ENCODE data around the gene OR6A2. TPM values are rescaled to one million over a fixed set of nuclear protein-coding genes. Genes with fewer than 3 reads are reported as not detected.

OR6A2 gene
- total RNA-seq, result under 1 TPM; 0.16 to 0.38 TPM

- no peaks in the 10 kb centered on the region for H3K27me3 Mint-ChIP-seq
- no peak for ATAC-seq
- H3K9me3 Mint-ChIP-seq, result peaks cover 11% of the 10 kb centered on the region
- no peak within 1 kb of the TSS for H3K4me3 Mint-ChIP-seq
- CTCF ChIA-PET, result interaction anchor here (0.9 kb wide), 1 partner anchor 13 kb away, joined by 4 read pairs; no protein-coding TSS in a partner anchor
- no peak for TF ChIP-seq CTCF (IDR thresholded peaks at IDR 0.05)
- DNase-seq, result no peak
- H3K27ac Mint-ChIP-seq, result no peak within 1 kb of the TSS
- intact Hi-C loops (cut with micrococcal nuclease), result no loop called here
- POLR2A ChIA-PET, result no interaction called here
- H3K36me3 Mint-ChIP-seq (ENCODE audit: low read depth), result no peaks in the 10 kb centered on the region
- no peaks in the 10 kb centered on the region for H3K4me1 Mint-ChIP-seq (ENCODE audit: low read depth)
These were observed at the start of gene OR6A2 for GRCh38 chr11:6799402-6799801. TSS of gene OR6A2 (minus strand) at chr11:6799689. CDS start at chr11:6795708, 3,981 bp downstream.

- ATAC-seq (no peak), DNase-seq (no peak)
- Mint-ChIP-seq H3K9me3 (peaks cover under 1% of the 10 kb centered on the region), H3K4me3 (no peak within 1 kb of the TSS), H3K27ac (no peak within 1 kb of the TSS), H3K4me1 (ENCODE audit: low read depth) (no peaks in the 10 kb centered on the region), H3K27me3 (peaks cover 11% of the 10 kb centered on the region), H3K36me3 (ENCODE audit: low read depth) (no peaks in the 10 kb centered on the region)
- ChIA-PET CTCF (no interaction called here), POLR2A (no interaction called here)
- intact Hi-C loops (cut with micrococcal nuclease), result no loop called here
- no peak for TF ChIP-seq CTCF (IDR thresholded peaks at IDR 0.05)
These were observed 45.9 kb upstream of the OR6A2 start, which contains the start of gene OR10A5 for GRCh38 chr11:6845383-6845782. TSS of gene OR10A5 (plus strand) at chr11:6845683. CDS start at chr11:6845683, 0 bp downstream.

- POLR2A ChIA-PET, result no interaction called here
- CTCF ChIA-PET, result interaction anchor here (1.5 kb wide), 1 partner anchor 106 kb away, joined by 3 read pairs; no protein-coding TSS in a partner anchor
- DNase-seq, result no peak
- Mint-ChIP-seq H3K27ac (no peak overlapping the region), H3K4me3 (no peak overlapping the region), H3K27me3 (peaks cover 13% of the 10 kb centered on the region), H3K36me3 (ENCODE audit: low read depth) (no peaks in the 10 kb centered on the region), H3K4me1 (ENCODE audit: low read depth) (no peaks in the 10 kb centered on the region), H3K9me3 (no peaks in the 10 kb centered on the region)
- no peak for ATAC-seq
- intact Hi-C loops (cut with micrococcal nuclease), result no loop called here
- no peak for TF ChIP-seq CTCF (IDR thresholded peaks at IDR 0.05)
These were observed 44.9 kb upstream of the OR6A2 start for GRCh38 chr11:6844356-6844755.

DNA sequence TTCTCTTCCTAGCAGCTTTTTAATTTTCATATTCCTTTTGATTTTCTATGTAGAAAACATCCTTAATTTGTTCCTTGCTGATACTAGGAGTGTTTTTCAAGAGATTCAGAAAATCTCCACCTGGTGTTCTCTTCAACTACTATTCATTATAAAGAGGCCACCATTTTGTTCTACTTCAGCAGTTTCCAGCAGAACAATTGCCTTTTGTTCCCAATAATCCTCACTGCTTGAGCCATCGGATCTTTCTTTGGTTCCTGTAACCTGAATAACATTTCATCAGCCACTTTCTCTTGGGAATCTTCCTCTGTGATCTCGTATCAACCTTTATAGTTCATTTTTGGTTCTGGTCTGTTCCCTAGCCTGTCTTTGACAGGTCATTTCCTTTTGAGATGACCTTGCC lies 44.2 kb upstream of the OR6A2 start:
- DNase-seq (no peak), ATAC-seq (no peak)
- CTCF ChIA-PET, result interaction anchor here (1.5 to 1.8 kb wide), 2 partner anchors 31 to 106 kb away, joined by 3 to 6 read pairs; no protein-coding TSS in a partner anchor
- POLR2A ChIA-PET, result no interaction called here
- intact Hi-C loops (cut with micrococcal nuclease), result no loop called here
- no peak overlapping the region for H3K4me3 Mint-ChIP-seq
- no peaks in the 10 kb centered on the region for H3K4me1 Mint-ChIP-seq (ENCODE audit: low read depth)
- no peak overlapping the region for H3K27ac Mint-ChIP-seq
- H3K9me3 Mint-ChIP-seq, result no peaks in the 10 kb centered on the region
- peaks cover 13% of the 10 kb centered on the region for H3K27me3 Mint-ChIP-seq
- TF ChIP-seq CTCF (IDR thresholded peaks at IDR 0.05), result no peak
- no peaks in the 10 kb centered on the region for H3K36me3 Mint-ChIP-seq (ENCODE audit: low read depth)

DNA sequence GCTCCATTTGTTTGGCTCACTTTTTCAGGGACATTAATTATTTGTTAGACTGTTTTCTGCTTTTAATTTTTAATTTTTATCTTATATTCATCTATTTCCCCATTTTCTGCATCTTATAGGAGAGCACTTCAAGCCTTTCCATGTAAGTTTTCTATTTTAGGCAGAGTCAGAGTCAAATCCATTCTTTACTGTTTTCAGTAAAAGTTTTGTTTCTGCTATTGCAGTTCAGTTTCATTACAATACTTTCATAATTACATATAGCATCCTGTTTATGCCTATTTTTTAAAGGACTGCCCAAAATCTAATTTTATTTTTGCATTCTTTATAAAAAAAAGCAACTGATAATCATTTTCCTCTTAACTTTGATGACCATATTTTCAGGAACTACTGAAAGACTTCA lies 42.2 kb upstream of the OR6A2 start:
- Mint-ChIP-seq H3K4me1 (ENCODE audit: low read depth) (no peaks in the 10 kb centered on the region), H3K36me3 (ENCODE audit: low read depth) (no peaks in the 10 kb centered on the region), H3K4me3 (no peak overlapping the region), H3K27ac (no peak overlapping the region), H3K9me3 (no peaks in the 10 kb centered on the region), H3K27me3 (peaks cover 13% of the 10 kb centered on the region)
- POLR2A ChIA-PET, result no interaction called here
- ATAC-seq (no peak), DNase-seq (no peak)
- intact Hi-C loops (cut with micrococcal nuclease), result no loop called here
- TF ChIP-seq CTCF (IDR thresholded peaks at IDR 0.05), result no peak
- CTCF ChIA-PET, result no interaction called here
